Choroid plexus epithelial cell (primary cell): ENCODE data around the gene SLC35F4.

Experiments
- DNase-seq: peaks from one replicate; pipeline ENCODE4 v3.0.0-alpha.2; 2010; ENCODE audit warnings: low read depth
- H3K4me3 ChIP-seq: 2 replicates; pipeline ENCODE4 v1.5.1; 2011; ENCODE audit warnings: low read depth, mild to moderate bottlenecking, control low read depth, low read length, moderate library complexity
- CTCF ChIP-seq: conservative IDR thresholded peaks from 2 replicates; pipeline ENCODE4 v1.5.1; 2011; ENCODE audit warnings: low read depth, mild to moderate bottlenecking, control low read depth, inconsistent platforms, low read length, moderate library complexity

SLC35F4 gene

GRCh38 chr14:57612946-57613345 lies 252.9 kb downstream of the SLC35F4 start:
- no peak for TF ChIP-seq CTCF
- no peak for DNase-seq
- no peak overlapping the region for H3K4me3 ChIP-seq

GRCh38 chr14:57611555-57612075 lies 254.3 kb downstream of the SLC35F4 start:
- DNase-seq: no peak
- H3K4me3 ChIP-seq: no peak overlapping the region
- no peak for TF ChIP-seq CTCF

- no peak for DNase-seq
- no peak overlapping the region for H3K4me3 ChIP-seq
- no peak for TF ChIP-seq CTCF
Observed at GRCh38 chr14:57610631-57611030, 255.3 kb downstream of the SLC35F4 start.

GRCh38 chr14:57609192-57610075 lies 256.5 kb downstream of the SLC35F4 start:
- no peak for DNase-seq
- H3K4me3 ChIP-seq: no peak overlapping the region
- TF ChIP-seq CTCF: no peak

GRCh38 chr14:57607086-57607485 lies 258.8 kb downstream of the SLC35F4 start:
- no peak overlapping the region for H3K4me3 ChIP-seq
- no peak for DNase-seq
- TF ChIP-seq CTCF: no peak

- no peak for TF ChIP-seq CTCF
- no peak overlapping the region for H3K4me3 ChIP-seq
- no peak for DNase-seq
Observed at GRCh38 chr14:57583396-57583795, 282.5 kb downstream of the SLC35F4 start.

- H3K4me3 ChIP-seq: no peak overlapping the region
- no peak for DNase-seq
Observed at GRCh38 chr14:57582746-57583145, 283.1 kb downstream of the SLC35F4 start.

More at GRCh38 chr14:57582746-57583145, 283.1 kb downstream of the SLC35F4 start:
- no peak for TF ChIP-seq CTCF
